ENCODE results near the gene PSMB10. TPM values are rescaled to one million over a fixed set of nuclear protein-coding genes. Genes with fewer than 3 reads are reported as not detected.

The PSMB10 gene
- total and polyA plus RNA-seq, 2 donors (not counting 3 experiments of a cell fraction or from before 2014, with no cell fraction given) = 40.8 to 54.7 TPM

DNA sequence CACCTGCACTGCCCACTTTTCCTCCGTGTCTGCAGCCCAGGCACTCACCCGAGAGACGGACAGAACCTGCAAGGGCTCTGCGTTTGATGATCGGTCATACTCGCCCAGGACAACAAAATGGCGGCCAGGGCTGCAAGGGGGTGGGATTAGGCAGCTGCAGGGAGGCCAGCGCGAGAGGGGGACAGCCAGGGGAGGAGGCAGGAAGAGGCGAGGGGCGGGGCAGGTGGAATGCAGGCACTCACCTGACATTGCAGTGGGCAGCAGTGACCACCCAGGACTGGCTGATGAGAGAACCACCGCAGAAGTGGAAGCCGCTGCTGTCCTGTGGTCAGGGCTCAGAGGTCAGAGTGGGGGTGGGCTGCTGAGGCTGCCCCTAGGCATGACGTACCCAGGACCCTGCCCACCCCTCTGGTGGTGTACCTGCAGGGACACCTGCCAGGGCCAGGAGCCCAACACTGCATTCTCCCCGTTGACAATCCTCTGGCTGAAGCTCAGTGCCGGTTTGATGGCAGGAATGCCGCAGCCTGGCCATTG, 5.9 kb downstream of the PSMB10 start:
- H3K4me3 ChIP-seq (replicated peaks in 1 of 3; ENCODE audit: insufficient read depth in 1 of 3, low read depth in 1 of 3, low read length in 3 of 3) = no peak overlapping the region
- H3K9ac ChIP-seq (replicated peaks; ENCODE audit: extremely low read depth, insufficient read depth, low read length) = no peak overlapping the region
- H2AFZ ChIP-seq (ENCODE audit: low read depth, low read length) = no peak overlapping the region
- H3K79me2 ChIP-seq (ENCODE audit: control insufficient read depth, insufficient read depth, low read length) = no peaks in the 10 kb centered on the region
- H3K27ac ChIP-seq (ENCODE audit: insufficient read depth, low read depth, low read length) = no peak overlapping the region
- no peak overlapping the region for H3K4me2 ChIP-seq (ENCODE audit: insufficient read depth, low read length)
- no peak for DNase-seq (ENCODE audit: low read depth, low spot score)
- no peaks in the 10 kb centered on the region for H3K27me3 ChIP-seq (ENCODE audit: control insufficient read depth in 2 of 2, insufficient read depth in 2 of 2, low read length in 2 of 2)
- no peaks in the 10 kb centered on the region for H3K9me1 ChIP-seq (replicated peaks; ENCODE audit: control insufficient read depth, extremely low read depth, insufficient read depth, low read length)
- peaks cover 17% of the 10 kb centered on the region for H3K4me1 ChIP-seq (ENCODE audit: control insufficient read depth, extremely low read depth, insufficient read depth, low read length)
- H3K36me3 ChIP-seq (ENCODE audit: control insufficient read depth in 2 of 2, extremely low read depth in 1 of 2, insufficient read depth in 2 of 2, low read length in 2 of 2) = peaks cover 0 to 13% of the 10 kb centered on the region in 2 experiments
- FAIRE-seq = no peak
- intact Hi-C loops (cut with micrococcal nuclease) = no loop called here
- ChIA-PET CTCF (interaction anchor here (0.6 to 2.0 kb wide), 4 partner anchors 28 to 114 kb away, joined by 3 to 12 read pairs (median 7); no protein-coding TSS in a partner anchor), POLR2A (no interaction called here)
- BruUV-seq (replicated peaks) = no TSS peak
- dilution Hi-C loops (cut with MboI; ENCODE audit: extremely low pct_ligation_motif_present, low sequenced_read_pairs) = no loop called here
- no peak for TF ChIP-seq JUN (IDR thresholded peaks at IDR 0.05; ENCODE audit: borderline replicate concordance, insufficient read depth, insufficient read length, low read depth)
- no peaks in the 10 kb centered on the region for H3K9me3 ChIP-seq (replicated peaks; ENCODE audit: control insufficient read depth, insufficient read depth, low read length)
- H4K20me1 ChIP-seq (replicated peaks; ENCODE audit: control insufficient read depth, extremely low read depth, insufficient read depth, low read length) = no peaks in the 10 kb centered on the region

DNA sequence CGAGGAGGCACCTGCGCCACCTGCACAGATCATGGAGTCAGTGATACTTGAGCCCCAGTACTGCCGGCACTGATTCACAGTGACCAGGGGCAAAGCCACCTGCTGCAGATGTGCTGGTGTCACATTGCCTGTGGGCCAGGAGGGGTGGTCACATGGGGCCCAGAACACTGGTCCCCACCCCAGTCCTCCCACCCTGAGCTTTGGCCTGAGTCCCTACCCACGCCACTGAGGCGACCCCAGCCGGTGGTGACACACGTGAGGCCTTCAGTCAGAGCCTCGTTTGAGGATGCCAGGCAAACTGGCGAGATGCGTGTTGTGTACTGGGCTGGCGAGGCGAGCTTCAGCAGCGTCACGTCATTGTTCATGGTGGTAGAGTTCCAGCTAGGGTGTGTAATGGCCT, 6.5 kb downstream of the PSMB10 start:
- dilution Hi-C loops (cut with MboI; ENCODE audit: extremely low pct_ligation_motif_present, low sequenced_read_pairs) (no loop called here), intact Hi-C loops (cut with micrococcal nuclease) (no loop called here)
- no peaks in the 10 kb centered on the region for H3K9me1 ChIP-seq (replicated peaks; ENCODE audit: control insufficient read depth, extremely low read depth, insufficient read depth, low read length)
- peaks cover 0 to 13% of the 10 kb centered on the region in 2 experiments for H3K36me3 ChIP-seq (ENCODE audit: control insufficient read depth in 2 of 2, extremely low read depth in 1 of 2, insufficient read depth in 2 of 2, low read length in 2 of 2)
- no peak overlapping the region for H3K4me2 ChIP-seq (ENCODE audit: insufficient read depth, low read length)
- H3K27ac ChIP-seq (ENCODE audit: insufficient read depth, low read depth, low read length) = no peak overlapping the region
- TF ChIP-seq FOS (IDR thresholded peaks at IDR 0.05; ENCODE audit: borderline replicate concordance, insufficient read depth, low read length) (no peak), JUN (IDR thresholded peaks at IDR 0.05; ENCODE audit: borderline replicate concordance, insufficient read depth, insufficient read length, low read depth) (no peak), GATA2 (IDR thresholded peaks at IDR 0.05; ENCODE audit: insufficient read depth, insufficient read length, low read depth, low read length) (no peak), POLR2A (IDR thresholded peaks at IDR 0.05; ENCODE audit: low read depth, low read length) (no peak), POLR2AphosphoS5 (IDR thresholded peaks at IDR 0.05; ENCODE audit: insufficient read depth, low read depth, low read length) (no peak), MYC (IDR thresholded peaks at IDR 0.05; ENCODE audit: low read depth, low read length) (no peak), EZH2 (IDR thresholded peaks at IDR 0.05; ENCODE audit: borderline replicate concordance, low read depth, low read length, severe bottlenecking) (no peak)
- TF ChIP-seq, protein P1, sequence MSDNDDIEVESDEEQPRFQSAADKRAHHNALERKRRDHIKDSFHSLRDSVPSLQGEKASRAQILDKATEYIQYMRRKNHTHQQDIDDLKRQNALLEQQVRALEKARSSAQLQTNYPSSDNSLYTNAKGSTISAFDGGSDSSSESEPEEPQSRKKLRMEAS (IDR thresholded peaks at IDR 0.05; ENCODE audit: insufficient read depth, insufficient read length) = no peak
- TF ChIP-seq, protein P2, sequence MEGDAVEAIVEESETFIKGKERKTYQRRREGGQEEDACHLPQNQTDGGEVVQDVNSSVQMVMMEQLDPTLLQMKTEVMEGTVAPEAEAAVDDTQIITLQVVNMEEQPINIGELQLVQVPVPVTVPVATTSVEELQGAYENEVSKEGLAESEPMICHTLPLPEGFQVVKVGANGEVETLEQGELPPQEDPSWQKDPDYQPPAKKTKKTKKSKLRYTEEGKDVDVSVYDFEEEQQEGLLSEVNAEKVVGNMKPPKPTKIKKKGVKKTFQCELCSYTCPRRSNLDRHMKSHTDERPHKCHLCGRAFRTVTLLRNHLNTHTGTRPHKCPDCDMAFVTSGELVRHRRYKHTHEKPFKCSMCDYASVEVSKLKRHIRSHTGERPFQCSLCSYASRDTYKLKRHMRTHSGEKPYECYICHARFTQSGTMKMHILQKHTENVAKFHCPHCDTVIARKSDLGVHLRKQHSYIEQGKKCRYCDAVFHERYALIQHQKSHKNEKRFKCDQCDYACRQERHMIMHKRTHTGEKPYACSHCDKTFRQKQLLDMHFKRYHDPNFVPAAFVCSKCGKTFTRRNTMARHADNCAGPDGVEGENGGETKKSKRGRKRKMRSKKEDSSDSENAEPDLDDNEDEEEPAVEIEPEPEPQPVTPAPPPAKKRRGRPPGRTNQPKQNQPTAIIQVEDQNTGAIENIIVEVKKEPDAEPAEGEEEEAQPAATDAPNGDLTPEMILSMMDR (IDR thresholded peaks at IDR 0.05; ENCODE audit: extremely low read depth in 1 of 2, insufficient read depth in 1 of 2, low read depth in 1 of 2, low read length in 2 of 2) = no peak
- no peak for DNase-seq (ENCODE audit: low read depth, low spot score)
- CTCF ChIA-PET = interaction anchor here (0.6 to 6.1 kb wide), 5 partner anchors 27 to 257 kb away, joined by 3 to 29 read pairs (median 10); no protein-coding TSS in a partner anchor
- H3K27me3 ChIP-seq (ENCODE audit: control insufficient read depth in 2 of 2, insufficient read depth in 2 of 2, low read length in 2 of 2) = no peaks in the 10 kb centered on the region
- H3K9ac ChIP-seq (replicated peaks; ENCODE audit: extremely low read depth, insufficient read depth, low read length) = no peak overlapping the region
- no peak for FAIRE-seq
- H3K79me2 ChIP-seq (ENCODE audit: control insufficient read depth, insufficient read depth, low read length) = no peaks in the 10 kb centered on the region
- H3K4me1 ChIP-seq (ENCODE audit: control insufficient read depth, extremely low read depth, insufficient read depth, low read length) = peaks cover 14% of the 10 kb centered on the region
- H3K9me3 ChIP-seq (replicated peaks; ENCODE audit: control insufficient read depth, insufficient read depth, low read length) = no peaks in the 10 kb centered on the region
- H4K20me1 ChIP-seq (replicated peaks; ENCODE audit: control insufficient read depth, extremely low read depth, insufficient read depth, low read length) = no peaks in the 10 kb centered on the region
- H3K4me3 ChIP-seq (replicated peaks in 1 of 3; ENCODE audit: insufficient read depth in 1 of 3, low read depth in 1 of 3, low read length in 3 of 3) = no peak overlapping the region
- no TSS peak for BruUV-seq (replicated peaks)
- POLR2A ChIA-PET = no interaction called here
- no peak overlapping the region for H2AFZ ChIP-seq (ENCODE audit: low read depth, low read length)

Measured in endothelial cell of umbilical vein (primary cell).